ENCODE data around the gene SLC9A3. TPM values are rescaled to one million over a fixed set of nuclear protein-coding genes. Genes with fewer than 3 reads are reported as not detected.
"Not testable (repeated sequence)": the region's sequence is repeated elsewhere in the genome, so short reads cannot be mapped to it uniquely, and the experiment has no call there.

The SLC9A3 gene
- total RNA-seq, 1 donor from 2014 or later, result 5.4 TPM

DNA sequence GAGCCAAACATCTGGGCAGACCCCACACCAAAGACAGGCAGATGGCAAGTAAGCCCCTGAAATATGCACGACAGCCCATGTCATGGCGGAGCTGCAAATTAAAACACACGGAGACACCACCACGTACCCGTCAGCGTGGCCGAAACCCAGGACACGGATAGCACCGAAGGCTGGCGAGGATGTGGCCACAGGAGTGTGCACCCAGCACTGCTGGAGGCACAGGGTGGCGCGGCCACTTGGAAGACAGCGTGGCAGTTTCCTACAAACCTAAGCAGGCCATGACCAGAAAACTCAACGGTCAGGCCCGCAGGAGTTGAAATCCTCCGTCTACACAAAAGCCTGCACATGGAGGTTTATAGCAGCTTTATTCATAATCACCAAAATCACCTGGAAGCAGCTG is 12.8 kb downstream of the SLC9A3 start:
- no peak for DNase-seq (ENCODE audit: low read depth)

DNA sequence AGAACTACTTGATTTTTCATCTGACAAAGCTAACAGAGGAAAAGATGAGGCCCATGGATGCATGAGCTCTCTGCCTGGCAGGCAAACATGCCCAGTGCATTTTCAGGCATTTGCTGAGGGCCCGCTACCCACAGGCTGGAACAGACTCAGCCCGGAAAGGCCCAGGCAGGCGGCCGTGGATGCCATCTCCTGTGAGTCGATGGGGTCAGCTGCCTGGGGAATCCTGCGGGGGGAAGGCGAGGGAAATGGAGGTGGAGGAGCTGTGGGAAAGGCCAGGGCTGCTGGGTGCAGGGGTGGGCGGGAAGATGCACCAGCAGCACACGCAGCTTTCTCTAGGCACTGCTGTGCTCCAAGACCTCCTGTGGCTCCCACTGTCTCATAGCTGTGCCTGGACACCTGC is 13.7 kb downstream of the SLC9A3 start:
- DNase-seq (ENCODE audit: low read depth), result no peak

DNA sequence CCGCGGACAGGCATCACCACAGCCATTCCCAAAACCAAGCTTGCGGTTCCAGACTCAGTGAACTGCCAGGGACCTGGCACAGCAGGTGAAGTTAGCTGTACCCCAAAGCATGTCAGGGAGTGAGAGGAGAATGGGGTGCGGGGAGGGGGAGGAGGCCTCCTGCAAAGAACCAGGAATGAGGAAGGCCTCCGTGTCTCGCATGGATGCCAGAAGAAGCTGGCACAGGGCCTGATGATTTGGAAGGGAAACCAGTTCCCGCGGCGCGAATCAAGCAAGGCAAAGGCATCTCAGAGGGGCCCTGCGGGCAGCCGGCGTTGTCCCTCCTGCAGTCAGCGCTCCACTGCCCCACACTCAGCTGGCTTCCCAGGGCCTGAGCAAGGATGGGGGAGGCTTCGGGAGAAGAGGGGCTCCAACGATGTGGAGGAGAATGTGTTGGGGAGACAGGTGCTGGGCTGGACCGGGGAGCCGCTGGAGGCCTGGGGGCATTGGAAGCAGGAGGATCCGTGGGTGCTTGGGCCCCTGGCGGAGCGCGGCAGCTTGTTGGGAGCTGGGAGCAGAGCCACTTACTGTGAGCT is 14.6 kb downstream of the SLC9A3 start:
- no peak for DNase-seq (ENCODE audit: low read depth)

DNA sequence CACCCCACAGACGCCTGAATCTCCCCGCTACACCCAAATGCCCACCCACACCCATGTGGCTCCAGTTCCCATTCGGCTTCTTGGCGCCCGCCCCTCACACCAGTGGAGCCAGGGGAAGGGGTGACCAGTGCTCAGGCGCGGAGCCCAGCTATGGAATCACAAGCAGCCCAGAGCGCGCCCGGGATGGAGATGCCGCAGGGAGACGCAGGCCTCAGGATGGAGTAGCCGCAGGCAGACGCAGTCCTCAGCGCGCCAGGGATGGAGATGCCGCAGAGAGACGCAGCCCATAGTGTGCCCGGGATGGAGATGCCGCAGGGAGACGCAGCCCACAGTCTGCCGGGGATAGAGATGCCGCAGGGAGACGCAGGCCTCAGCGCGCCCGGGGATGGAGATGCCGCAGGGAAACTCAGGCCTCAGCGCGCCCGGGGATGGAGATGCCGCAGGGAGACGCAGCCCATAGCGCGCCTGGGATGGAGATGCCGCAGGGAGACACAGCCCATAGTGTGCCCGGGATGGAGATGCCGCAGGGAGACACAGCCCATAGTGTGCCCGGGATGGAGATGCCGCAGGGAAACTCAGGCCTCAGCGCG is 16.2 kb downstream of the SLC9A3 start:
- not testable (repeated sequence) for DNase-seq (ENCODE audit: low read depth)

DNA sequence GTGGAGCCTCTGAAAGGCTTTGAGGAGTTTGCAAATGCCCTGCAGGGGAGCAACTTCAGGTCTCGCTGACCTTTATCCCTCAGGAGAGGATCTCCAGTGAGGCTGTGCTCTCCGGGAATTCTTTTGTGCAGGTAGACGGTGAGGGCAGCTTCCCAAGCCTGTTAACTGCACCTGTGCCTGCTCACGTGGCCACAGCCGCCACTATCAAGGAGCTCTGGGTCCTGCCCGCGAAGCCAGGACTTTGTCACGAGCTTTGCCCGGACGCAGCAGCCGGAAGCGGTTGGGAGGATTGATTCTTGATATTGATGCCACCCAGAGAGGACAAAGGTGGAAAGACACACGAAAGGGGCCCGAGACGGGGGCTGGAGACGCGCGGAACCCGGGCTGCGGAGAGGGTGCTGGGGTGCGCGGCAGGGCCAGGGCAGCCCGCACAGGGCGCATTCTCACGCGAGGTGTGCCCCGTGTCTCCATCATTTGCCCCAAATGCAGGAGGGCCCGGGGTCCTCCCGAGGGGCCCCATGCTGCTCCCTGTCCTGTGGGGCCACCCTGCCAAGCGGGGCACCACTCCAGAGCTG is 18.2 kb downstream of the SLC9A3 start:
- no peak for DNase-seq (ENCODE audit: low read depth)

DNA sequence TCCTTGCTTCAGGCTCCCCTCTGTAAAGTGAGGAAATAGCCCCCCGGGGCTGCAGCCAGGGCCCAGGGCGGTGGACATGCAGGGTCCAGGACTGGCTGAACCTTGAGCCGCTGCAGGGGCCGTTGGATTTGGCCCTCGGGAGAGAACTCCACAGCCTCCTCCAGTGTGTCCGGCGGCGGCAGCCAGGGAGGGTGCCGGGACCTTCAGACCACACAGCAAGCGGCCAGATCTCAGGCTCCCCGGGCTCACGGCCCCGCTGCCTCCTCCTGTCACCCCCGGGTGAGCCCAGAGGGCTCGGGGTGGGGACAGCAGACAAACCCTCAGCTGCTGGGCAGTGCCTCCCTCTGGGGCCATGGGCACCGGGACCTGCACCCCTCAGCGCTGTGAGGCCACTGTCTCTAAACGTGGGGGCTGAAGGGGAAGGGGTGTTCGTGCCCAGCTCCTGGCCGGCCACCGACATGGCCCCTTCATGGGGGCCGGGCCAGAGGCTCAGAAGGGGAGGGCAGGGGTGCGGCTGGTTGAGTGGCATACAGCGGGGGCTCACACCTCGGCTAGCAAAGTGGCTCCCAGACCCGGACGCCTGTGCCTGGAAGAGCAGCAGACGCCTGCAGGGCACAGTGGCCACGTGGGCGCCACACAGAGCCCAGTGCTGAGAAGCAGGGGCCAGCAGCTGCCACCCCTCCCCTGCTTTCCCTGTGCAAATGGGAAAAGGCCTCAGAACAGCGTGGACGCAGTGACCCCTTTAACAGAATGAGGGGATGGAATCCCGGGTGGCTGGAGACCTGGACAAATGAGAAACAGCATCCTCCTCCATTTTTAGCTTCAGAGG is 19.7 kb downstream of the SLC9A3 start:
- no peak for DNase-seq (ENCODE audit: low read depth)

DNA sequence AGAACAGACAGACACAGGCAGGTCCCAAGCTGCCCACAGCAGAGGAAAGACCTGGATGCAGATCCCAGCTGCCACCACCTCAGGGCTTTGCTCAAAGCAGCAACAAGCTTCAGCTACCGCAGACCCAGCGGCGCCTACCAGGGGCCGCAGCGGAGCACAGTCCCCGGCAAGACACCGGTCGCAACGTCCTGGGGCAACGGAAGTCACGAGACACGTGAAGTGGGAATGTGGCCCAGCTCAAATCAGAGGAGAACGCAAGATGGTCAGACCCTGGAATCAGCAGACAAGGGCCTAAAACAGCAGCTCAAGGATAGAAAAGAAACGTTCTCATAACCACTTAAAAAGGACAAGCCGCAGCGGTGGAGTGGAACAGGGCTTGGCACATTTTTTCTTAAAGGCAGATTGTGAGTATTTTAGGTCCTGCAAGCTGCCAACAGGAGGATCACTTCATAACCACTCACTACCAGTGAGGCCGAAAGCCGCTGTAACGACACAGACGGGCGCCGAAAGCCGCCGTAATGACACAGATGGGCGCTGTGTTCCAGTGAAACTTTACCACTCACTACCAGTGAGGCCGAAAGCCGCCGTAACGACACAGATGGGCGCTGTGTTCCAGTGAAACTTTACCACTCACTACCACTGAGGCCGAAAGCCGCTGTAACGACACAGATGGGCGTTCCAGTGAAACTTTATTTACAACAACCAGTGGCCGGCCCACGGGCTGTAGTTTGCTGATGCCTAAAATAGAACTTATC is 21.7 kb downstream of the SLC9A3 start:
- DNase-seq (ENCODE audit: low read depth), result no peak

DNA sequence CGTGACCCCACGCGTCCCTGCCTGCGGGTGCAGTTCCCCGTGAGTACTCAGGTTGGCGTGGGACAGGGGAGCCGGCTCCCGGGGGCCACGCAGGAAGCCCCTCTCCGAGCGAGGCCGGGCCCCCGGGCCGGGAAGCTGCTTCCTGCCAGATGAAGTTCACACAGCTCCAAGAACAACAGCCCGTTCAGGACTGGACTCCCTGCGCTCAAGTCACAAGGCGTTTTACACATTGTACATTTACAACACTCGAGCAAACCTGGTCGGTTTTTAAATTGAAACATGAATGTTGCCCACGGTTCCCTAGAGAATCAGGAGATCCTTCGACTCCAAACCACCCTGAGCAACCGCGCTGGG is 22.4 kb downstream of the SLC9A3 start:
- DNase-seq (ENCODE audit: low read depth), result no peak

DNA sequence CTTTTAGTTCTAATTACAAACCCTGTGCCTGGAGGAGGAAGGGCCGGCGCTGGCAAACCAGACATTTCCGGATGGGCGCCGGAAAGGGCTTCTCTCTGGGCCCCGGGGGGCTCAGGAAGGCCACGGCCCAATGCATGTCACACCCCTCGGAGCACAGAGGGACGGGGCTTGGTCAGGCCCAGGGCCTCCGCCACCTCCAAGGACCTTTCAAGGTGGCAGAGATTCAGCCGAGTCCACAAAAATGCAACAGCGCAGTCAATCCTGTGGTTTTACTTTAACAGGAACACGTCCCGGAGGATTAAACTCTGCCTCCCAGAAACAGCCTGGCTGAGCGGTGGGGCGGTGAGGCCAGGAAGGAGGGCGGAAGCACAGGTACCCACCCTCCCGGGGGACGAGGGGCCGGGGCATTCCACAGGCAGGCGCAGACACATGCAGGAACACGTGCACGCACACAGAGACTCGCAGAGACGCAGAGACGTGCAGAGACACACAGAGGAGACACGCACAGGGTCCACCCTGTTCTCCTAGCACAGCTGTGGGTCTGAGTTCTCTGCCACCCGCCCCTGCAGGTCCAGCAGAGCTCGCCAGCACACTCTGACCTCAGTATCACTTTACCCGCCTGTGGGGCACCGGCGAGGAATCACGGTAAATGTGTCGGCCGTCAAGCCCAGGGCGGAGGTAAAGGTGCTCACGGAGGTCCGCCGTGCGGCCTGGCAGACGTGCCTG is 23.0 kb downstream of the SLC9A3 start:
- no peak for DNase-seq (ENCODE audit: low read depth)

DNA sequence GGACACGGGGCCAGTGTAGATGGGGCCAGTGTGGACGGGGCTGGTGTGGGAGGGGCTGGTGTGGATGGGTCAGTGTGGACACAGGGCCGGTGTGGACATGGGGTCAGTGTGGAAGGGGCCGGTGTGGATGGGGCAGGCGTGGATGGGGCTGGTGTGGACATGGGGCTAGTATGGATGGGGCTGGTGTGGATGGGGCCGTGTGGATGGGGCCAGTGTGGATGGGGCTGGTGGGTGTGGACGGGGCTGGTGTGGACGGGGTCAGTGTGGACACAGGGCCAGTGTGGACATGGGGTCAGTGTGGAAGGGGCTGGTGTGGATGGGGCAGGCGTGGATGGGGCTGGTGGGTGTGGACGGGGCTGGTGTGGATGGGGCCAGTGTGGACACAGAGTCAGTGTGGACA is 23.8 kb downstream of the SLC9A3 start:
- DNase-seq (ENCODE audit: low read depth), result no peak

DNA sequence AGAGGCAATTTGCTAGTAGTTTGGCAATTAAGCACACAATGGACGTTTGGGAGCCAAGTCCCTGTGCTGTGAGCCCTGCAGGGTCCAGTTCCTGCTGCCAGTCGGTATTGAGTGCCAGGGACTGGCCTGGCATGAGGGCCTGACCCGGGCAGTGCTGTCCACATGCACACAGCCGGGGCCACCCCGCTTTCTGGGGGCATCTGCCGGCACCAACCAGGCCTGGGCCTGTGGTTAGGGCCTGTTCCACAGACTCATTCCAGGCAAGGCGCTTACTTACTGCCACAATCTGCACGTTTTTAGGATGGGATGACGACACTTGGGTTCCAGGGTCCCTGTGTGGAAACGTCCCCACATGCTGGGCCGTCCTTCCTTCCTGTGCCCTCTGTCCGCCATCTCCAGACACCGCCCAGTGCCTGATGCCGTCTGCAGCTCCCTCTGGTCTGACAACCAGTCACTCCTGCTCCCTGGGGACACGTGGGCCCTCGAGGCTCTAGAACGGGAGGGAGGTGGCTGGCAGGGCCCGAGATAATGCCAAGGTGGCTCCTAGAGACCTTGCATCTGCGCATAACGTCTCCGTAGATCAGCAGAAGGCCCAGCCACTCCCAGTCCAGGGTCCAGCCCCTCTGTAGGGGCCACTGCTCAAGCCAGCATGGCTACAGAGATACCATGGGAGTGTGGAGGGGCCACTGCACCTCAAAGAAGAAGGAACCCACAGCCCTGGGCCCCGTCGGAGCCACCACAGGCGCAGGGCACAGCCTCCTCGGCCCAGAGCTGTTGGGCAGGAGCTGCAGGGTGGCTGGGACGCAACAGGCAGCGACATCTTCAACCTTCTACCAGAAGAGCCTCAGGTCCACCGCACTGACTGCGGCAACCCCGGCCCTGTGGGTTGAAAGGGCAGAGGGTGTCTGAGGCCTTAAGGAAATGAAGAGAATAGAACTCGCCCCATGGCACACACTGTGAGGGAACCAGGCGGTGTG is 24.7 kb downstream of the SLC9A3 start:
- no peak for DNase-seq (ENCODE audit: low read depth)

DNA sequence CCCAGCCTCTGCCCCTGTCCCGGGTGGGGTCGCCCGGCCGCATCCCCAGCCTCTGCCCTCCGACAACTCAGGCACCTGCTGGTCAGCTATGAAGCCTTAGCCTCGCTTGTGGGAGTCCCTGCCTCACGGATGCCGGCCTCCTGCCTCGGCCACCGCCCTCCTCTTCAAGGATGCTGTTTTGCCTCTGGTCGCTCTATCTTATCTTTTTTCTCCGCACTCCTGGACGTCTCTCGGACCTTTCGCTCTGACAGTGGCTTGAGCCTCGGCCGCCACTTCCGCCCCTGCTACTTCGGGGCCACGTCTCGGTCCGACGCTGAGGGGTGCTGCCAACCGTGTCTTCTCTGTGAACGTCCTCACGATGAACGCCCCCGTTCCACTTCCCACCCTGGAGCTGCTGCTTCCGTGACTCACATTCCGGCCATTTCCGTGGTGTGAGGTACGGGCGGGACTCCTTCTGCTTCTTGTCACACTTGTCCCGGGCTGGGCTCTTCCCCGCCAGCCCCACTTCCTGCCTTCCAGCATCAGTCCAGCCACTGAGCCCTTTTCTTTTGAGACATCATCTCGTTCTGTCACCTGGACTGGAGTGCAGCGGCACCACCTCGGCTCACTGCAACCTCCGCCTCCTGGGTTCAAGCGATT is 26.3 kb downstream of the SLC9A3 start:
- no peak for DNase-seq (ENCODE audit: low read depth)

DNA sequence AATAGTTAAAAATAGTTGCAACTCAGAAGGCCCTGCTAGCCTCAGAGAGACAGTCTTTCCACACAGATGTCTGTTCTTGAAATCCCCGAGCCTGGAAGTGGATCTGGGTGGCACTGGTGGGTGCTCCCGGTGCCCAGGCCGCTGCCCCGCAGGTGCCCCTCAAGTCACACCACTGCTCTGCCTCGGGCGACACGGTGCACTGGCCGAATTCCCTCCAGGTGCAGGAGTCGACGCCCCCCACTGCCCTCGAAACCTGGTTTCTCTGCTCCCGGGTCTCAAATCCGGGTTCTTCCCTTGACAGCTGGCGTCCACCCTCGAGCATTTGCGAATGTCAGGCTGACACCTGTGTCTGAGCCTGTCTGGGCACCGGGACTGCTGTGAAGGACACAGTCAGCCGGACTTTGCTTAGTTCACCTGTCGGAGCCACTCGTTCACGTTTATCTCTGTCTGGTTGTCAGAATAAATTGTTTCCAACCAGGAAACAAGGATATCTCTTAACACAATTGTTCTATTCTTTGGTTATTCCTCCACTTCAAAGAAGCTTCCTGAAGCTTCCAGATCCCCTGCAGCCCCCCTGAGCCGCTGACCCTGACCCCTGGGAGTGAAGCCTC is 27.1 kb downstream of the SLC9A3 start:
- no peak for DNase-seq (ENCODE audit: low read depth)

DNA sequence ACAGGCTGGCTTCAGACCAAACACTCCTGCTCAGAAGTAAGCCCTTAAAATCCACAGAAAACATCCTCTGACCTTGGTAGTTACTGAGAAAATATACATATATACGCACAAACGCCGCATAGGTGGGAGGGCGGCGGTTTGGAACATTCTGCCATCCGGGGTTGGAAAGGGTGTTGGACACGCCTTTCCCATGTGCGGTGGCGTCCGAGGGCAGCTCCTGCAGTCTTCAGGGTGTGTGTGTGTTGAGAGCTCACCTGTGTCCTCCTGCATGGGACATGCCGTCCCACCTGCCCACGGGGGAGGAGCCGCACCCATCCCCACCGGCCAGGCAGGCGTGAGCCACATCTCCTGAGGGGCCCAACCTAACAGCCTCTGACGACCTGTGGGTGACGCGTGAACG is 28.2 kb downstream of the SLC9A3 start:
- no peak for DNase-seq (ENCODE audit: low read depth)

DNA sequence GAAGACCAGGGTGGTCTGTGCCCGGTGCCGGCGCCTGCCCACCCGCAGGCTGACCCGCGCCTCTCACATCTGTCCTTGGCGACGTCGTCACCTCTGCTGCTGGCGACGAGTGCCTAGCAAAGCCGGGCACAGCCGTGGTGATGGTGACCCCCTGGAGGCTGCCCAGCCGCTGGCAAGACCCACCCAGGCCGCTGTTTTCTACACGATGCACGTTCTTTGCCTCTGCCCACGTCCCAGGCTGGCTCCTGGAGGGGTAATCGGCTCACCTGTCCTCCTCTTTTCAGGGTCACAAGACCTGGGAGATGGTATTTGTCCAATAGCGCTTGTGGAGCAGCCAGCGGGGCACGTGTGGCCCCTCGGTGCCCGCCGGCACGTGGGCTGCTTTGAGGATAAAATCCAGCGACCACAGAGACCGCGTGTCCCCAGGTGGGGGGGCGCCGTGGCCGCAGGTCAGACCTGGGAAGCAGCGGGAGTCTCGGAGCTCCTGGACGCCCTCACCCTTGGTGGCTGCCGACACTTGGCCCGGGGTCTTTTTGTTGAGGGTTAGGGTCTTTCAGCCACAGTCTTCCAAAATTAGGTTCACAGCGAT is 29.5 kb downstream of the SLC9A3 start:
- no peak for DNase-seq (ENCODE audit: low read depth)

DNA sequence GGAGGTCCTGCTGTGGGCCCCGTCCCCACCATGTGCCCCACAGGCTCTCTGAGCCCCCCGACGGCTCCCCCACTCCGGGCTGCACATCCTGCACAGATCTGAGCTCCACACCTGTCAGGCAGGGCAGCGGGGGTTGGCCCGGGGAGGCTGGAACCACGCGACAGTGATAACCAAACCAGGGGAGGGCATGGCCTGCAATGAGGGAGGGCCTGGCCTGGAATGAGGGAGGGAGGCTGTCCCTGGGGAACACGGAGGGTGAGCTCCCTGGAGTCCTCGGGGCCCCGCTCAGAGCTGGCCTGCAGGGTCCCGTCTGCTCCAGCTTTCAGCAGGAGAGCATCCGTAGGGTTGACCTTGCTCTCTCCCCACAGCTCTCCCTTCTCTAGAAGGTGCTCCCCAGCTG is 30.5 kb downstream of the SLC9A3 start:
- DNase-seq (ENCODE audit: low read depth), result no peak

DNA sequence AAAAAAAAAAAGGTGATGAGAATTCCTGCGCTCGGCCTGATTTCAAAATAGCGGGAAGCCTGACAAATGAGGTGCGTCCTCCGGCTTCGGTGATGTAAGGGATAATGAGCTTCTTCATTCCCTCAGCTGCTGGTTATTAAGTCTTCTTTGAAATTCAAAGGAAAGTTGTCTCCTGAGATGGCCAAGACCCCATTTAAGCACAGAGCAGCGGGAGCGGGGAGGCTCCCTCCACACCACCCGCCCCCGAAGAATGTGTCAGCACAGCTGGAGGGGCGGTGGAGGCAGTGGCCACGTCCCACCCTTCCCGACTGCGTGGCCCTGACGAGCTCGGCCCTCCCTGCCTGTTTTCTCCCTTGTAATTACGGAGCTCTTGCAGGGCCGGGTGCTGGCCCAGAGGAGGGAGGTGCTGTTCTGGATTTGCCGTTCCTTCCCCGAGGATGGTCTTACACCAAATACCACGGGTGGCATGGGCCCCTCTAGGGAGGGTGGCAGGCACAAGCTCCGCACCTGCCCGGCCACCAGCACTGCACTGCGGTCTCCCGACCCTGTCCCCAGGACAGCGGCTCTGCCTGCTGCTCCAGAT is 31.0 kb downstream of the SLC9A3 start:
- no peak for DNase-seq (ENCODE audit: low read depth)

DNA sequence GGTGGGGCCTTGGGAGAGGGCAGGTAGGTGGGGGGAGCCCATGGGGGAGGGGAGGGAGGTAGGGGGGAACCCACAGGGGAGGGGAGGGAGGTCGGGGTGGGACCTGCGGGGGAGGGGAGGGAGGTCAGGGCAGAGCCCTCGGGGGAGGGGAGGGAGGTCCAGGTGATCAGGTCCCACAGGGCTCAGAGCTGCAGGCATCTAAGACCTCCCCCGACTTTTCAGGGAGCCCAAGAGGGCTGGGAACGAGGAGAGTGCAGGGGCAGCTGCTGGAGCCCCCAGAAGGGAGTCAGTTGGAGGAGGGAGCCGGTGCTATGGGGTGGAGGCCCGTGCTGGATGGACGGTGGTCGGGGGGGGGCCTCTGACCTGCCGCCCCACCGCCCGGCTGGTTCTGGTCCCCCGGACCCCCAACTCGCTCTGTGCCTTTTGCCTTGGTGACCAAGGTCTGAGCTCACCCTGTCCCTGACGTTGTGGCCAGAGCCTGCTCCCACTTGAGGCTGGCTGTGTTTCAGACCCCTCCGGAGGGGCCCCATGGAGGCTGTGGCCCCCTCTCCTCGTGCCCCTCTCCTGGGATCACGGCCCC is 31.8 kb downstream of the SLC9A3 start:
- DNase-seq (ENCODE audit: low read depth), result no peak

Data from myocyte (in vitro differentiated cells).